Adrenal gland (tissue), 5 donors: ENCODE measurements around the gene SMDT1.

ENCODE experiments used
- POLR2A ChIP-seq, 2 donors: fragments of 450-650 bp; IDR thresholded peaks; one replicate each; pipeline ENCODE4 v1.6.1; 2017; ENCODE audit warnings: antibody characterized with exemption in 2 of 2, mild to moderate bottlenecking in 2 of 2, moderate library complexity in 1 of 2
- TF ChIP-seq, protein P1 (sequence below), 6 experiments: fragments of 450-650 bp in 4 of 6; fragments of 200-600 bp in 2 of 6; sonication (generic) in 1 of 6; IDR thresholded peaks; 1 replicate in 5 of 6; 2 replicates in 1 of 6; pipeline versions ENCODE4 v1.5.1 to v1.8.0; 2016 to 2021; ENCODE audit warnings: antibody characterized with exemption in 6 of 6, mild to moderate bottlenecking in 2 of 6, moderate library complexity in 1 of 6
- donor health status: DM: no; HTN: no; CAD: no.

DNA sequence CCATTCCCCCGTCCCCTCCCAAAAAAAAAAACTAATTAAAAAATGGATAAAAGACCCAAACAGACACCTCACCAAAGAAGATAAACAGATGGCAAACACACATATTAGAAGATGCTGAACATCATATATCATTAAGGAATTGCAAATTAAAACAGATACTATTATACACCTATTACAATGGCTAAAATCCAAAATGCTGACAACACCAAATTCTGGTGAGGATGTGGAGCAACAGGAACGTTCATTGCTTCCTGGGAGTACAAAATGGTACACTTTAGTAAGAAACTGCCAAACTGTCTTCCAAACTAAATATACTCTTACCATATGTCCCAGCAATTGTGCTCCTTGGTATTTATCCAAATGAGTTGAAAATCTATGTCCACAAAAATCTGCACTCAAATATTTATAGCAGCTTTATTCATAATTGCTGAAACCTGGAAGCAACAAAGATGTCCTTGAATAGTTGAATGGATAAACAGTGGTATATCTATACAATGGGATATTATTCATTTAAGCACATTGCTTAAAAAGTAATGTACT, 28.8 kb upstream of the SMDT1 start:
- TF ChIP-seq, protein P1, sequence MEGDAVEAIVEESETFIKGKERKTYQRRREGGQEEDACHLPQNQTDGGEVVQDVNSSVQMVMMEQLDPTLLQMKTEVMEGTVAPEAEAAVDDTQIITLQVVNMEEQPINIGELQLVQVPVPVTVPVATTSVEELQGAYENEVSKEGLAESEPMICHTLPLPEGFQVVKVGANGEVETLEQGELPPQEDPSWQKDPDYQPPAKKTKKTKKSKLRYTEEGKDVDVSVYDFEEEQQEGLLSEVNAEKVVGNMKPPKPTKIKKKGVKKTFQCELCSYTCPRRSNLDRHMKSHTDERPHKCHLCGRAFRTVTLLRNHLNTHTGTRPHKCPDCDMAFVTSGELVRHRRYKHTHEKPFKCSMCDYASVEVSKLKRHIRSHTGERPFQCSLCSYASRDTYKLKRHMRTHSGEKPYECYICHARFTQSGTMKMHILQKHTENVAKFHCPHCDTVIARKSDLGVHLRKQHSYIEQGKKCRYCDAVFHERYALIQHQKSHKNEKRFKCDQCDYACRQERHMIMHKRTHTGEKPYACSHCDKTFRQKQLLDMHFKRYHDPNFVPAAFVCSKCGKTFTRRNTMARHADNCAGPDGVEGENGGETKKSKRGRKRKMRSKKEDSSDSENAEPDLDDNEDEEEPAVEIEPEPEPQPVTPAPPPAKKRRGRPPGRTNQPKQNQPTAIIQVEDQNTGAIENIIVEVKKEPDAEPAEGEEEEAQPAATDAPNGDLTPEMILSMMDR (IDR thresholded peaks at IDR 0.05) = no peak
- no peak for TF ChIP-seq POLR2A (IDR thresholded peaks at IDR 0.05)
